Sigmoid colon (tissue), 7 donors: Measurements from ENCODE around the gene ADH1B. TPM values are rescaled to one million over a fixed set of nuclear protein-coding genes. Genes with fewer than 3 reads are reported as not detected.
"Not testable (repeated sequence)": the region's sequence is repeated elsewhere in the genome, so short reads cannot be mapped to it uniquely, and the experiment has no call there.

Experiments used
- DNase-seq: peaks from one replicate; pipeline ENCODE4 v3.0.0-alpha.2; 2019
- H3K27ac ChIP-seq, 4 donors: fragments of 200-600 bp; sonication (generic); one replicate each; pipeline ENCODE4 v1.5.1; 2016 to 2019; ENCODE audit warnings: mild to moderate bottlenecking in 1 of 4
- H3K27me3 ChIP-seq, 3 donors: fragments of 200-600 bp; sonication (generic); one replicate each; pipeline ENCODE4 v1.5.1; 2019; ENCODE audit warnings: mild to moderate bottlenecking in 1 of 3
- H3K36me3 ChIP-seq, 4 donors: fragments of 200-600 bp; sonication (generic); one replicate each; pipeline ENCODE4 v1.5.1; 2016 to 2019
- H3K4me1 ChIP-seq, 4 donors: fragments of 200-600 bp; sonication (generic); one replicate each; pipeline ENCODE4 v1.5.1; 2017 to 2019
- H3K4me3 ChIP-seq, 4 donors: fragments of 200-600 bp; sonication (generic); one replicate each; pipeline ENCODE4 v1.5.1; 2017 to 2019; ENCODE audit warnings: mild to moderate bottlenecking in 2 of 4, moderate library complexity in 1 of 4
- H3K9me3 ChIP-seq, 4 donors: fragments of 200-600 bp in 3 of 4; sonication (generic) in 3 of 4; one replicate each; pipeline versions ENCODE4 v1.5.1 to v1.6.1; 2013 to 2019
- CTCF ChIP-seq, 4 experiments: fragments of 450-650 bp in 3 of 4; fragments of 200-600 bp in 1 of 4; IDR thresholded peaks; one replicate each; pipeline ENCODE4 v1.5.1; 2016 to 2019; ENCODE audit warnings: antibody characterized with exemption in 4 of 4, mild to moderate bottlenecking in 3 of 4, moderate library complexity in 2 of 4
- EP300 ChIP-seq, 4 donors: sonication (generic); formaldehyde crosslinking; IDR thresholded peaks; one replicate each; pipeline ENCODE4 v1.6.1; 2017; ENCODE audit warnings: antibody characterized with exemption in 4 of 4
- POLR2A ChIP-seq, 2 donors: fragments of 450-650 bp; IDR thresholded peaks; one replicate each; pipeline ENCODE4 v1.6.1; 2016; ENCODE audit warnings: antibody characterized with exemption in 2 of 2, mild to moderate bottlenecking in 2 of 2, moderate library complexity in 2 of 2
- POLR2AphosphoS5 ChIP-seq, 4 donors: sonication (generic); formaldehyde crosslinking; IDR thresholded peaks; one replicate each; pipeline ENCODE4 v1.6.1; 2017; ENCODE audit warnings: antibody characterized with exemption in 4 of 4
- WGBS, 2 donors: extraction: QIAGEN DNeasy Blood & Tissue Kit; methylation state at CpG; one replicate each; pipeline ENCODE4 v1.1.7; 2013; 5-methylcytosine and 5-hydroxymethylcytosine counted together
- intact Hi-C: fragments of 100-400 bp; cut with DNase I; formaldehyde crosslinking; loops from one replicate; pipeline ENCODE4 v1.15.1; 2023
- polyA plus RNA-seq, 3 donors: library from polyadenylated mRNA; stranded (reverse); fragments of 200-250 nt; gene quantifications; one replicate each; pipeline ENCODE4 v1.2.3, GENCODE V29; 2013
- total RNA-seq, 4 donors: library from RNA; depleted of rRNA; stranded (reverse); fragments of >200 nt; gene quantifications; one replicate each; pipeline ENCODE4 v1.1.0, GENCODE V29; 2016
- donor health status: healthy with polysubstance abuse.
- donor health status: Bipolar disorder and iron deficiency.
- donor health status: healthy.

Gene ADH1B
- total and polyA plus RNA-seq, 7 donors = 35.4 to 906 (median 350) TPM

GRCh38 chr4:99361268-99361898 is 40.2 kb upstream of the ADH1B start:
- peak; percentile 72 for DNase-seq
- Histone ChIP-seq H3K9me3 (no peaks in the 10 kb centered on the region), H3K4me3 (no peak overlapping the region), H3K27ac (peak overlapping the region; percentile 11 to 43 (median 14)), H3K4me1 (peaks cover 0 to 27% (median 16%) of the 10 kb centered on the region in 4 donors), H3K36me3 (no peaks in the 10 kb centered on the region), H3K27me3 (no peaks in the 10 kb centered on the region)
- intact Hi-C loops = no loop called here
- no peak for TF ChIP-seq POLR2A (IDR thresholded peaks at IDR 0.05)

GRCh38 chr4:99359480-99360204 is 38.4 kb upstream of the ADH1B start:
- no peaks in the 10 kb centered on the region for H3K9me3 ChIP-seq
- no peaks in the 10 kb centered on the region for H3K36me3 ChIP-seq
- H3K27me3 ChIP-seq = no peaks in the 10 kb centered on the region
- no peak overlapping the region for H3K4me3 ChIP-seq
- 92 to 95% methylated on average over 27 of the region's 27 CpGs for WGBS, 2 donors
- TF ChIP-seq POLR2A (IDR thresholded peaks at IDR 0.05) (no peak), POLR2AphosphoS5 (IDR thresholded peaks at IDR 0.05) (no peak), EP300 (IDR thresholded peaks at IDR 0.05) (no peak), CTCF (IDR thresholded peaks at IDR 0.05) (no peak)
- no peak for DNase-seq
- peaks cover 0 to 27% (median 16%) of the 10 kb centered on the region in 4 donors for H3K4me1 ChIP-seq
- intact Hi-C loops = no loop called here
- H3K27ac ChIP-seq = no peak overlapping the region

GRCh38 chr4:99357948-99358347 is 36.7 kb upstream of the ADH1B start:
- WGBS, 2 donors = 7 to 52% methylated on average over 2 of the region's 2 CpGs
- DNase-seq = no peak
- Histone ChIP-seq H3K4me3 (no peak overlapping the region), H3K9me3 (no peaks in the 10 kb centered on the region), H3K27ac (peak overlapping the region in 3 of 4 donors; percentile 16 to 50 (median 25)), H3K36me3 (no peaks in the 10 kb centered on the region), H3K4me1 (peaks cover 0 to 22% (median 16%) of the 10 kb centered on the region in 4 donors), H3K27me3 (no peaks in the 10 kb centered on the region)
- intact Hi-C loops = no loop called here
- TF ChIP-seq EP300 (IDR thresholded peaks at IDR 0.05) = no peak
- no peak for TF ChIP-seq POLR2A (IDR thresholded peaks at IDR 0.05)
- no peak for TF ChIP-seq CTCF (IDR thresholded peaks at IDR 0.05)
- TF ChIP-seq POLR2AphosphoS5 (IDR thresholded peaks at IDR 0.05) = no peak

GRCh38 chr4:99356992-99357391 is 35.8 kb upstream of the ADH1B start:
- Histone ChIP-seq H3K9me3 (no peaks in the 10 kb centered on the region), H3K27ac (no peak overlapping the region), H3K36me3 (no peaks in the 10 kb centered on the region), H3K27me3 (no peaks in the 10 kb centered on the region), H3K4me1 (peaks cover 0 to 19% (median 13%) of the 10 kb centered on the region in 4 donors), H3K4me3 (no peak overlapping the region)
- no peak for DNase-seq
- TF ChIP-seq CTCF (IDR thresholded peaks at IDR 0.05) (no peak), POLR2AphosphoS5 (IDR thresholded peaks at IDR 0.05) (no peak), POLR2A (IDR thresholded peaks at IDR 0.05) (no peak), EP300 (IDR thresholded peaks at IDR 0.05) (no peak)
- WGBS, 2 donors = 73 to 87% methylated on average over 1 of the region's 1 CpG
- intact Hi-C loops = no loop called here

- peaks cover 0 to 14% (median 13%) of the 10 kb centered on the region in 4 donors for H3K4me1 ChIP-seq
- WGBS, 2 donors = 68 to 81% methylated on average over 10 of the region's 10 CpGs
Measured at GRCh38 chr4:99356149-99356548, 34.9 kb upstream of the ADH1B start.

More at GRCh38 chr4:99356149-99356548, 34.9 kb upstream of the ADH1B start:
- intact Hi-C loops, H3K4me3 ChIP-seq, H3K27me3 ChIP-seq, H3K9me3 ChIP-seq, H3K27ac ChIP-seq, H3K36me3 ChIP-seq, DNase-seq: not testable (repeated sequence)
